ENCODE results near the gene NXN.

DNA sequence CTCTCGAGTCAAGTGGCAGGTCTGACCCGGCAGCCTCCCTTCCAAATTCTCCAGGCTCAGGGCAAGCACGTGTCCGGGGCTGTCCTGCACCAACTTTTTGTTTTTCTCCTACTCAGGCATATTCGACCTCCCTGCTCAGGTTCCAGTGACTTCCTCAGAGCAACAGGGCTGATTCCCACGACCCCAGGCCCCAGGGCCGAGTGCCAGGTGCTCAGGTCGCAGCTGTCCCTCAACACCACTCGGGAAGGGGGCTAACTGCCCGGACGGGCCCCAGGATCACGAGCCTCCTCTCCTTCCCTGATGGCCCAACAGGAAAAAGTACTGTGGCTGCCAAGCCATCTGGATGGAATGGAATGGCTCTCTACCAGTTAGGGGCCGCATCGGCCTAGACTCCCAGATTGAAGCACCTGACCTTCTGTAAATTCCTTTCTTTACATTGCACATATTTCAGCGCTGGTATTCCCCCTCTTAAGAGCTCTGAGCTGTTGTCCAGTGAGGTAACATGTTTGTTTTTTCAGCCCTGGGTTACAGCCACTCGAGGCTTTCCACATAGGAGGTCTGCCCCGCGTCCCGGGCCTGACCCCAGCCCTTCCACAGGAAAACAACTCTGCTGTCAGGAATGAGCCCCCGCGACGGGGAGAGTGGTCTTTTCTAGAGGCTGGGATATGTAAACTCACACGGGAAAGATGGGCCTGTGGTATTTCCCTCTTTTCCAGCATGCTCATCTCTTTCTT, 25.0 kb downstream of the NXN start:
- TF ChIP-seq, protein P1, sequence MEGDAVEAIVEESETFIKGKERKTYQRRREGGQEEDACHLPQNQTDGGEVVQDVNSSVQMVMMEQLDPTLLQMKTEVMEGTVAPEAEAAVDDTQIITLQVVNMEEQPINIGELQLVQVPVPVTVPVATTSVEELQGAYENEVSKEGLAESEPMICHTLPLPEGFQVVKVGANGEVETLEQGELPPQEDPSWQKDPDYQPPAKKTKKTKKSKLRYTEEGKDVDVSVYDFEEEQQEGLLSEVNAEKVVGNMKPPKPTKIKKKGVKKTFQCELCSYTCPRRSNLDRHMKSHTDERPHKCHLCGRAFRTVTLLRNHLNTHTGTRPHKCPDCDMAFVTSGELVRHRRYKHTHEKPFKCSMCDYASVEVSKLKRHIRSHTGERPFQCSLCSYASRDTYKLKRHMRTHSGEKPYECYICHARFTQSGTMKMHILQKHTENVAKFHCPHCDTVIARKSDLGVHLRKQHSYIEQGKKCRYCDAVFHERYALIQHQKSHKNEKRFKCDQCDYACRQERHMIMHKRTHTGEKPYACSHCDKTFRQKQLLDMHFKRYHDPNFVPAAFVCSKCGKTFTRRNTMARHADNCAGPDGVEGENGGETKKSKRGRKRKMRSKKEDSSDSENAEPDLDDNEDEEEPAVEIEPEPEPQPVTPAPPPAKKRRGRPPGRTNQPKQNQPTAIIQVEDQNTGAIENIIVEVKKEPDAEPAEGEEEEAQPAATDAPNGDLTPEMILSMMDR (IDR thresholded peaks at IDR 0.05), result no peak
- no peak for TF ChIP-seq POLR2A (IDR thresholded peaks at IDR 0.05)
